Activated CD8-positive, alpha-beta T cell treated with anti-CD3 and anti-CD28 coated beads for 36 hours (primary cell): Measurements from ENCODE around the gene HMGA1. TPM values are rescaled to one million over a fixed set of nuclear protein-coding genes. Genes with fewer than 3 reads are reported as not detected.

Experiments used
- ATAC-seq: fragments of 200-7000 bp; cut with Tn5 transposase; one replicate; pipeline ENCODE4 v1.10.0; 2021; ENCODE audit warnings: mild to moderate bottlenecking, moderate library complexity
- CTCF ChIA-PET: fragments of 350-600 bp; sonication (Branson Sonifier 250); formaldehyde crosslinking; loops from one replicate; lab custom pipeline; 2021; ENCODE audit warnings: antibody characterized with exemption; lab: Charles Lee
- POLR2A ChIA-PET: fragments of 350-600 bp; sonication (Branson Sonifier 250); formaldehyde crosslinking; loops from one replicate; lab custom pipeline; 2021; ENCODE audit warnings: antibody characterized with exemption; lab: Charles Lee
- DNase-seq: peaks from one replicate; pipeline ENCODE4 v3.0.0-alpha.2; 2020
- H3K27ac Mint-ChIP-seq: one replicate; pipeline ENCODE4 v1.8.0; 2021; ENCODE audit warnings: mild to moderate bottlenecking, mixed read lengths
- H3K27me3 Mint-ChIP-seq: one replicate; pipeline ENCODE4 v1.8.0; 2021; ENCODE audit warnings: mixed read lengths
- H3K36me3 Mint-ChIP-seq: one replicate; pipeline ENCODE4 v1.8.0; 2021; ENCODE audit warnings: low read depth, mixed read lengths
- H3K4me1 Mint-ChIP-seq: one replicate; pipeline ENCODE4 v1.8.0; 2021; ENCODE audit warnings: low read depth, mixed read lengths
- H3K4me3 Mint-ChIP-seq: one replicate; pipeline ENCODE4 v1.8.0; 2021; ENCODE audit warnings: mild to moderate bottlenecking, moderate library complexity, mixed read lengths
- H3K9me3 Mint-ChIP-seq: one replicate; pipeline ENCODE4 v1.8.0; 2021; ENCODE audit warnings: mixed read lengths
- intact Hi-C: fragments of 100-400 bp; cut with micrococcal nuclease; formaldehyde crosslinking; loops from one replicate; pipeline ENCODE4 v1.10.0; 2022
- total RNA-seq, 2 experiments: library from RNA; stranded (reverse); gene quantifications; one replicate each; pipeline ENCODE4 v1.2.3, GENCODE V29; 2021
- TF ChIP-seq, protein P1 (sequence below): fragments of 200-600 bp; IDR thresholded peaks from one replicate; pipeline ENCODE4 v1.8.0; 2022; ENCODE audit warnings: antibody characterized with exemption, mild to moderate bottlenecking

Gene HMGA1
- total RNA-seq, 2 experiments from 2014 or later: 683 to 709 TPM

GRCh38 chr6:34281702-34282334 is 45.1 kb downstream of the HMGA1 start:
- ChIA-PET POLR2A (no interaction called here), CTCF (interaction anchor here (0.8 to 1.1 kb wide), 2 partner anchors 86 to 118 kb away, joined by 3 to 4 read pairs; no protein-coding TSS in a partner anchor)
- no peak for ATAC-seq
- DNase-seq: no peak
- no peaks in the 10 kb centered on the region for H3K27me3 Mint-ChIP-seq
- TF ChIP-seq, protein P1, sequence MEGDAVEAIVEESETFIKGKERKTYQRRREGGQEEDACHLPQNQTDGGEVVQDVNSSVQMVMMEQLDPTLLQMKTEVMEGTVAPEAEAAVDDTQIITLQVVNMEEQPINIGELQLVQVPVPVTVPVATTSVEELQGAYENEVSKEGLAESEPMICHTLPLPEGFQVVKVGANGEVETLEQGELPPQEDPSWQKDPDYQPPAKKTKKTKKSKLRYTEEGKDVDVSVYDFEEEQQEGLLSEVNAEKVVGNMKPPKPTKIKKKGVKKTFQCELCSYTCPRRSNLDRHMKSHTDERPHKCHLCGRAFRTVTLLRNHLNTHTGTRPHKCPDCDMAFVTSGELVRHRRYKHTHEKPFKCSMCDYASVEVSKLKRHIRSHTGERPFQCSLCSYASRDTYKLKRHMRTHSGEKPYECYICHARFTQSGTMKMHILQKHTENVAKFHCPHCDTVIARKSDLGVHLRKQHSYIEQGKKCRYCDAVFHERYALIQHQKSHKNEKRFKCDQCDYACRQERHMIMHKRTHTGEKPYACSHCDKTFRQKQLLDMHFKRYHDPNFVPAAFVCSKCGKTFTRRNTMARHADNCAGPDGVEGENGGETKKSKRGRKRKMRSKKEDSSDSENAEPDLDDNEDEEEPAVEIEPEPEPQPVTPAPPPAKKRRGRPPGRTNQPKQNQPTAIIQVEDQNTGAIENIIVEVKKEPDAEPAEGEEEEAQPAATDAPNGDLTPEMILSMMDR: no peak
- peaks cover 29% of the 10 kb centered on the region for H3K36me3 Mint-ChIP-seq
- H3K4me3 Mint-ChIP-seq: no peak overlapping the region
- no peak overlapping the region for H3K27ac Mint-ChIP-seq
- H3K9me3 Mint-ChIP-seq: no peaks in the 10 kb centered on the region
- intact Hi-C loops: no loop called here
- H3K4me1 Mint-ChIP-seq: peaks cover 5% of the 10 kb centered on the region

DNA sequence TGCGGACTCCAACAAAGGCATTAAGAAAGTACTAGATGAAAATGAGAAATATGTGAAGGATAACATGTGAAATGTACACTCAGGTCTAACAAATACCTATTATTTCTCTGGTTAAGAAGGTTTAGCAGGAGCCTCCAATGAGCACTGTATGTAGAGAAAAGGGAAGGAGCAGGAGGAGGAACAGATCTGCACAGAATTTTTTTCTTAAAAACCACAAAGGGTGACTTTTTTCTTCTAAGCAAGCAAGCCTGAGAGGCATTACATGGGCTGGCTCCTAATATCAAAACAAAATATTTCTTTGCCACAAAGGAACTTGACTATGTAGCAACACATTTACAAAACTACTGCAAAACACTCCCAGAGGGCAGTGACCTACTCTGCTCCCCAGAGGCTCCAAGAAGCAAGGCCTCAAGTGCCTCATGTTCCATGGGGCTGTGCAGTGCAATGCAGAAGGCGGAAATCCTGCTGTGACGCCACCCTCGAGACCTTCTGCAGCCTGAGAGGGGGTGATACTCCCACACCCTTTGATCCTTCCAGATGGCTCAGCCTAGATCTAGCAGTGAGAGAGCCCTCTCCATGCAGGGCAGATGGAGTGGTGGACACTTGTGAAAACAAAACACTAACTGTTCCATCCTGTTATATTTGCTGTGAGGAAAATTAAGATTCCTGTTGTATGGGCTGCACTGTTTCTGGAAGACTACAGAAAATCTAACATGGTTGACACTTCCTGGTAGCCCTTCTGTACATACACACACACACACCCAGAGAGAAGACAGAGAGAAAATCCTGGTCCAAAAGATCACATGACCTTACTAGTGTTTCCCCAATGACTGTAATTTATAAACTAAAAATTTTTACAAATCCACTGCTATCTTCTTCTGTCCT is 48.1 kb downstream of the HMGA1 start:
- H3K4me1 Mint-ChIP-seq: peaks cover 19% of the 10 kb centered on the region
- H3K9me3 Mint-ChIP-seq: no peaks in the 10 kb centered on the region
- intact Hi-C loops: no loop called here
- TF ChIP-seq, protein P1: no peak
- H3K36me3 Mint-ChIP-seq: peaks cover 26% of the 10 kb centered on the region
- DNase-seq: no peak
- H3K27ac Mint-ChIP-seq: peak overlapping the region; percentile 16
- no peak for ATAC-seq
- no peaks in the 10 kb centered on the region for H3K27me3 Mint-ChIP-seq
- H3K4me3 Mint-ChIP-seq: no peak overlapping the region
- ChIA-PET POLR2A (interaction anchor here (1.0 kb wide), 1 partner anchor 73 kb away, joined by 5 read pairs; no protein-coding TSS in a partner anchor), CTCF (no interaction called here)

DNA sequence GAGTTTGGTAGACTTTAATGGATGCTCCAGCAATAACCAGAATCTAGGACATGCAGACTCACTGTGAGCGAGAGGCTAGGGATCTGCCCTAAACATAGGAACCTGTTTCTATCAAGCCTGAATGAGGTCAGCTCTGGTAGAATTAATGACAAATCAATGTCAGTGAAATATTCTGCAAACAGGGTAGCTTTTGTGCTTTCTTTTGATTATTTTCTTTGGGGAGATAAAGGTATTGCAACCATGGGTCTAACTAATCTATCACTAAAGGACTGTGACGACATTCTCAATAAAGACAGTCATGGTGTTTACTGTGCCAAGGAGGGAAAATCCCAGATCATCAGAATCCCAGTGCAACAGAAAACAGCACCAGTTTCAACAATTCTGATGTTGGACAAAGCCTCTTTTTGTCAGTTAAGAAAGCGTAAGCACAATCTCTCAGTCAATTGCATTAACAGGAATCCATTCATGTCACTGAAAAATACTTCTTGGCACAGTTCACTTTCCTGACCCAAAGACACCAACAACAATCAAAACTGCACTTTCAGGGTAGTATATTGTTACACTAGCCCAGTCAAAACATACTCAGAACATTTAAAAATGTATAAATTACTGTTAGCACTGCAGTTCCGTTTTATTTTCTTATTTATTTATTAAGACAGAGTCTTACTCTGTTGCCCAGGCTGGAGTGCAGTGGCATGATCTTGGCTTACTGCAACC is 48.9 kb downstream of the HMGA1 start:
- Mint-ChIP-seq H3K9me3 (no peaks in the 10 kb centered on the region), H3K27ac (no peak overlapping the region), H3K4me3 (no peak overlapping the region), H3K36me3 (peaks cover 26% of the 10 kb centered on the region), H3K27me3 (no peaks in the 10 kb centered on the region), H3K4me1 (peaks cover 20% of the 10 kb centered on the region)
- intact Hi-C loops: no loop called here
- DNase-seq (no peak), ATAC-seq (no peak)
- ChIA-PET CTCF (no interaction called here), POLR2A (interaction anchor here (1.0 kb wide), 1 partner anchor 72 kb away, joined by 5 read pairs; no protein-coding TSS in a partner anchor)
- TF ChIP-seq, protein P1: no peak

DNA sequence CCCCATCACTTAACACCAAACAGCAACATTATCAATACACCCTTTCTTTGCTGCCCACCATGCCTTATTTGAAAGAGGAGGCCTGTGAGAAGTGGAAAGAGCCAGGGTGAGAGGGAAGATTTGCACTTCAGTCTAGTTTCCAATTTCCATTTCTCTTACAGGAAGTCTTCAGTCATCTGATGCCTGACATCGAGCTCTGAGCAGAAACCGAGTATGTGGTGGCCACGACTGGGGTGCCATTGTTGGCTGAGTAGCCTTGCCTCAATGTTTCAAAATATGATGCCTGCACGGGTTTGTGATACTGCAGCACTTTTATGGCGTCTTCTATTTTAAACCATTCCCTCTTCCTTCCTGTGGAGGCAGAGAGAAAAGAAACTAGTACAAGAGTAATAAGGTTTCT is 51.9 kb downstream of the HMGA1 start:
- Mint-ChIP-seq H3K9me3 (no peaks in the 10 kb centered on the region), H3K27me3 (no peaks in the 10 kb centered on the region), H3K4me1 (peaks cover 20% of the 10 kb centered on the region), H3K4me3 (no peak overlapping the region), H3K36me3 (peaks cover 31% of the 10 kb centered on the region), H3K27ac (peak overlapping the region; percentile 74)
- ChIA-PET POLR2A (interaction anchor here (0.7 to 1.0 kb wide), 2 partner anchors 53 to 82 kb away, joined by 3 read pairs; no protein-coding TSS in a partner anchor), CTCF (interaction anchor here (0.7 to 1.4 kb wide), 4 partner anchors 72 to 127 kb away, joined by 3 to 5 read pairs (median 4); no protein-coding TSS in a partner anchor)
- DNase-seq (peak; percentile 48), ATAC-seq (peak; percentile 71)
- TF ChIP-seq, protein P1: no peak
- intact Hi-C loops: no loop called here
